ENCODE data around the gene MTARC2.

- TF ChIP-seq EP300 (IDR thresholded peaks at IDR 0.05): no peak
- TF ChIP-seq, protein P1, sequence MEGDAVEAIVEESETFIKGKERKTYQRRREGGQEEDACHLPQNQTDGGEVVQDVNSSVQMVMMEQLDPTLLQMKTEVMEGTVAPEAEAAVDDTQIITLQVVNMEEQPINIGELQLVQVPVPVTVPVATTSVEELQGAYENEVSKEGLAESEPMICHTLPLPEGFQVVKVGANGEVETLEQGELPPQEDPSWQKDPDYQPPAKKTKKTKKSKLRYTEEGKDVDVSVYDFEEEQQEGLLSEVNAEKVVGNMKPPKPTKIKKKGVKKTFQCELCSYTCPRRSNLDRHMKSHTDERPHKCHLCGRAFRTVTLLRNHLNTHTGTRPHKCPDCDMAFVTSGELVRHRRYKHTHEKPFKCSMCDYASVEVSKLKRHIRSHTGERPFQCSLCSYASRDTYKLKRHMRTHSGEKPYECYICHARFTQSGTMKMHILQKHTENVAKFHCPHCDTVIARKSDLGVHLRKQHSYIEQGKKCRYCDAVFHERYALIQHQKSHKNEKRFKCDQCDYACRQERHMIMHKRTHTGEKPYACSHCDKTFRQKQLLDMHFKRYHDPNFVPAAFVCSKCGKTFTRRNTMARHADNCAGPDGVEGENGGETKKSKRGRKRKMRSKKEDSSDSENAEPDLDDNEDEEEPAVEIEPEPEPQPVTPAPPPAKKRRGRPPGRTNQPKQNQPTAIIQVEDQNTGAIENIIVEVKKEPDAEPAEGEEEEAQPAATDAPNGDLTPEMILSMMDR (IDR thresholded peaks at IDR 0.05): no peak
- no peak for TF ChIP-seq POLR2A (IDR thresholded peaks at IDR 0.05; ENCODE audit: low read depth)
Measured at GRCh38 chr1:220727519-220727918, 20.6 kb upstream of the MTARC2 start.

Measured in esophagus muscularis mucosa (tissue), 4 donors.